Upper lobe of left lung (tissue), 6 donors: ENCODE data around the gene TRPM5. TPM values are rescaled to one million over a fixed set of nuclear protein-coding genes. Genes with fewer than 3 reads are reported as not detected.
A peak's percentile ranks its signal among the peaks of the same experiment; 100 is the strongest.

Experiments
- ATAC-seq, 2 donors: fragments of 200-7000 bp; cut with Tn5 transposase; one replicate each; pipeline ENCODE4 v1.9.1; 2022; ENCODE audit warnings: mild to moderate bottlenecking in 2 of 2, moderate library complexity in 2 of 2; ENCODE audit not compliant: low FRiP score in 2 of 2
- DNase-seq, 2 donors: peaks; one replicate each; pipeline ENCODE4 v3.0.0-alpha.2; 2019 to 2020
- H3K27ac ChIP-seq, 4 donors: fragments of 200-600 bp; sonication (generic); one replicate each; pipeline ENCODE4 v1.5.1; 2016 to 2019
- H3K27me3 ChIP-seq, 4 donors: fragments of 200-600 bp; sonication (generic); one replicate each; pipeline ENCODE4 v1.5.1; 2017 to 2019
- H3K36me3 ChIP-seq, 4 donors: fragments of 200-600 bp; sonication (generic); one replicate each; pipeline ENCODE4 v1.5.1; 2016 to 2019
- H3K4me1 ChIP-seq, 4 donors: fragments of 200-600 bp; sonication (generic); one replicate each; pipeline ENCODE4 v1.5.1; 2018 to 2019
- H3K4me3 ChIP-seq, 4 donors: fragments of 200-600 bp; sonication (generic); one replicate each; pipeline ENCODE4 v1.5.1; 2017 to 2019; ENCODE audit warnings: mild to moderate bottlenecking in 2 of 4, moderate library complexity in 1 of 4
- H3K9me3 ChIP-seq, 4 donors: fragments of 200-600 bp; sonication (generic); one replicate each; pipeline ENCODE4 v1.5.1; 2018 to 2019
- CTCF ChIP-seq, 6 experiments: fragments of 450-650 bp in 4 of 6; fragments of 200-600 bp in 2 of 6; sonication (generic) in 2 of 6; IDR thresholded peaks; one replicate each; pipeline ENCODE4 v1.5.1; 2016 to 2019; ENCODE audit warnings: antibody characterized with exemption in 6 of 6
- EP300 ChIP-seq, 4 donors: sonication (generic); formaldehyde crosslinking; IDR thresholded peaks; one replicate each; pipeline ENCODE4 v1.5.1; 2017; ENCODE audit warnings: antibody characterized with exemption in 4 of 4, control low read depth in 2 of 4
- POLR2A ChIP-seq, 4 donors: fragments of 450-650 bp; IDR thresholded peaks; one replicate each; pipeline ENCODE4 v1.5.1; 2016 to 2017; ENCODE audit warnings: antibody characterized with exemption in 4 of 4, mild to moderate bottlenecking in 2 of 4
- POLR2AphosphoS5 ChIP-seq, 2 donors: sonication (generic); formaldehyde crosslinking; IDR thresholded peaks; one replicate each; pipeline ENCODE4 v1.5.1; 2017; ENCODE audit warnings: antibody characterized with exemption in 2 of 2
- WGBS, 2 donors: methylation state at CpG; one replicate each; pipeline ENCODE4 v1.1.5; 2017 to 2018; 5-methylcytosine and 5-hydroxymethylcytosine counted together
- total RNA-seq, 6 donors: library from RNA; depleted of rRNA in 4 of 6; stranded (reverse); fragments of >200 nt in 4 of 6; gene quantifications; one replicate each; pipeline versions ENCODE4 v1.1.0 to v1.2.1, GENCODE V29; 2016 to 2021
- donor health status: DM: no; HTN: no; CAD: no; lungs with moderate emphysema.
- donor health status: DM: no; HTN: yes; CAD: no; lungs with severe emphysema.

TRPM5 gene
- total RNA-seq, 6 donors from 2014 or later: not detected

GRCh38 chr11:2423157-2424025 is 20.9 kb downstream of the TRPM5 start:
- Histone ChIP-seq H3K27me3 (no peaks in the 10 kb centered on the region), H3K4me1 (peaks cover 6 to 15% (median 15%) of the 10 kb centered on the region in 4 donors), H3K27ac (no peak overlapping the region), H3K36me3 (no peaks in the 10 kb centered on the region), H3K4me3 (no peak overlapping the region), H3K9me3 (no peaks in the 10 kb centered on the region)
- no peak for TF ChIP-seq CTCF (IDR thresholded peaks at IDR 0.05)
- DNase-seq (peak in 1 of 2 donors; percentile 72), ATAC-seq (no peak)
- 73 to 82% methylated on average over 12 to 25 of the region's 26 CpGs for WGBS, 2 donors

GRCh38 chr11:2422461-2423156 is 21.7 kb downstream of the TRPM5 start:
- H3K4me3 ChIP-seq: no peak overlapping the region
- ATAC-seq: no peak
- no peaks in the 10 kb centered on the region for H3K9me3 ChIP-seq
- WGBS, 2 donors: 80 to 92% methylated on average over 5 to 14 of the region's 14 CpGs
- no peak for TF ChIP-seq POLR2AphosphoS5 (IDR thresholded peaks at IDR 0.05)
- no peaks in the 10 kb centered on the region for H3K27me3 ChIP-seq
- H3K4me1 ChIP-seq: peaks cover 6 to 15% (median 15%) of the 10 kb centered on the region in 4 donors
- H3K27ac ChIP-seq: no peak overlapping the region
- no peaks in the 10 kb centered on the region for H3K36me3 ChIP-seq
- DNase-seq: peak in 1 of 2 donors; percentile 65

GRCh38 chr11:2421996-2422395 is 22.3 kb downstream of the TRPM5 start:
- ATAC-seq (no peak), DNase-seq (peak in 1 of 2 donors; percentile 59)
- H3K4me1 ChIP-seq: peaks cover 6 to 15% (median 15%) of the 10 kb centered on the region in 4 donors
- WGBS, 2 donors: 77 to 89% methylated on average over 3 to 8 of the region's 17 CpGs
- TF ChIP-seq POLR2A (IDR thresholded peaks at IDR 0.05) (no peak), CTCF (IDR thresholded peaks at IDR 0.05) (no peak), POLR2AphosphoS5 (IDR thresholded peaks at IDR 0.05) (no peak), EP300 (IDR thresholded peaks at IDR 0.05) (no peak)
- H3K9me3 ChIP-seq: no peaks in the 10 kb centered on the region
- no peak overlapping the region for H3K4me3 ChIP-seq
- no peak overlapping the region for H3K27ac ChIP-seq
- H3K36me3 ChIP-seq: no peaks in the 10 kb centered on the region
- H3K27me3 ChIP-seq: no peaks in the 10 kb centered on the region

GRCh38 chr11:2421226-2421994 is 22.9 kb downstream of the TRPM5 start:
- Histone ChIP-seq H3K27me3 (no peaks in the 10 kb centered on the region), H3K36me3 (no peaks in the 10 kb centered on the region), H3K9me3 (no peaks in the 10 kb centered on the region), H3K27ac (no peak overlapping the region), H3K4me1 (peaks cover 6 to 15% (median 15%) of the 10 kb centered on the region in 4 donors), H3K4me3 (no peak overlapping the region)
- TF ChIP-seq CTCF (IDR thresholded peaks at IDR 0.05): no peak
- TF ChIP-seq POLR2A (IDR thresholded peaks at IDR 0.05): no peak
- no peak for TF ChIP-seq EP300 (IDR thresholded peaks at IDR 0.05)
- TF ChIP-seq POLR2AphosphoS5 (IDR thresholded peaks at IDR 0.05): no peak
- DNase-seq: no peak
- peak in 1 of 2 donors; percentile 4 for ATAC-seq
- 81 to 83% methylated on average over 8 to 19 of the region's 19 CpGs for WGBS, 2 donors
